ENCODE measurements around the gene RIMS1.

RIMS1 gene, protein sequence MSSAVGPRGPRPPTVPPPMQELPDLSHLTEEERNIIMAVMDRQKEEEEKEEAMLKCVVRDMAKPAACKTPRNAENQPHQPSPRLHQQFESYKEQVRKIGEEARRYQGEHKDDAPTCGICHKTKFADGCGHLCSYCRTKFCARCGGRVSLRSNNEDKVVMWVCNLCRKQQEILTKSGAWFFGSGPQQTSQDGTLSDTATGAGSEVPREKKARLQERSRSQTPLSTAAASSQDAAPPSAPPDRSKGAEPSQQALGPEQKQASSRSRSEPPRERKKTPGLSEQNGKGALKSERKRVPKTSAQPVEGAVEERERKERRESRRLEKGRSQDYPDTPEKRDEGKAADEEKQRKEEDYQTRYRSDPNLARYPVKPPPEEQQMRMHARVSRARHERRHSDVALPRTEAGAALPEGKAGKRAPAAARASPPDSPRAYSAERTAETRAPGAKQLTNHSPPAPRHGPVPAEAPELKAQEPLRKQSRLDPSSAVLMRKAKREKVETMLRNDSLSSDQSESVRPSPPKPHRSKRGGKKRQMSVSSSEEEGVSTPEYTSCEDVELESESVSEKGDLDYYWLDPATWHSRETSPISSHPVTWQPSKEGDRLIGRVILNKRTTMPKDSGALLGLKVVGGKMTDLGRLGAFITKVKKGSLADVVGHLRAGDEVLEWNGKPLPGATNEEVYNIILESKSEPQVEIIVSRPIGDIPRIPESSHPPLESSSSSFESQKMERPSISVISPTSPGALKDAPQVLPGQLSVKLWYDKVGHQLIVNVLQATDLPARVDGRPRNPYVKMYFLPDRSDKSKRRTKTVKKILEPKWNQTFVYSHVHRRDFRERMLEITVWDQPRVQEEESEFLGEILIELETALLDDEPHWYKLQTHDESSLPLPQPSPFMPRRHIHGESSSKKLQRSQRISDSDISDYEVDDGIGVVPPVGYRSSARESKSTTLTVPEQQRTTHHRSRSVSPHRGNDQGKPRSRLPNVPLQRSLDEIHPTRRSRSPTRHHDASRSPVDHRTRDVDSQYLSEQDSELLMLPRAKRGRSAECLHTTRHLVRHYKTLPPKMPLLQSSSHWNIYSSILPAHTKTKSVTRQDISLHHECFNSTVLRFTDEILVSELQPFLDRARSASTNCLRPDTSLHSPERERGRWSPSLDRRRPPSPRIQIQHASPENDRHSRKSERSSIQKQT (N-terminal part only)

GRCh38 chr6:71886184-71887005 is at the start of gene RIMS1:
RIMS1 (plus strand) TSS chr6:71886550; CDS start chr6:71887024, 474 bp downstream.
- H3K4me3 ChIP-seq (ENCODE audit: low read length) = no peak within 1 kb of the TSS

GRCh38 chr6:71851214-71851613 is 35.1 kb upstream of the RIMS1 start:
- no peak overlapping the region for H3K4me3 ChIP-seq (ENCODE audit: low read length)
- no peak for TF ChIP-seq ZNF274 (IDR thresholded peaks at IDR 0.05; ENCODE audit: low read depth, low read length)

More at GRCh38 chr6:71886184-71887005, at the start of gene RIMS1:
- no peak for TF ChIP-seq ZNF274 (IDR thresholded peaks at IDR 0.05; ENCODE audit: low read depth, low read length)

GRCh38 chr6:71852948-71853347 is 33.4 kb upstream of the RIMS1 start:
- no peak overlapping the region for H3K4me3 ChIP-seq (ENCODE audit: low read length)
- TF ChIP-seq ZNF274 (IDR thresholded peaks at IDR 0.05; ENCODE audit: low read depth, low read length) = no peak

GRCh38 chr6:71855406-71855805 is 30.9 kb upstream of the RIMS1 start:
- H3K4me3 ChIP-seq (ENCODE audit: low read length) = no peak overlapping the region
- TF ChIP-seq ZNF274 (IDR thresholded peaks at IDR 0.05; ENCODE audit: low read depth, low read length) = no peak

- no peak for TF ChIP-seq ZNF274 (IDR thresholded peaks at IDR 0.05; ENCODE audit: low read depth, low read length)
- H3K4me3 ChIP-seq (ENCODE audit: low read length) = no peak overlapping the region
Observed at GRCh38 chr6:71879016-71879415, 7.3 kb upstream of the RIMS1 start.

DNA sequence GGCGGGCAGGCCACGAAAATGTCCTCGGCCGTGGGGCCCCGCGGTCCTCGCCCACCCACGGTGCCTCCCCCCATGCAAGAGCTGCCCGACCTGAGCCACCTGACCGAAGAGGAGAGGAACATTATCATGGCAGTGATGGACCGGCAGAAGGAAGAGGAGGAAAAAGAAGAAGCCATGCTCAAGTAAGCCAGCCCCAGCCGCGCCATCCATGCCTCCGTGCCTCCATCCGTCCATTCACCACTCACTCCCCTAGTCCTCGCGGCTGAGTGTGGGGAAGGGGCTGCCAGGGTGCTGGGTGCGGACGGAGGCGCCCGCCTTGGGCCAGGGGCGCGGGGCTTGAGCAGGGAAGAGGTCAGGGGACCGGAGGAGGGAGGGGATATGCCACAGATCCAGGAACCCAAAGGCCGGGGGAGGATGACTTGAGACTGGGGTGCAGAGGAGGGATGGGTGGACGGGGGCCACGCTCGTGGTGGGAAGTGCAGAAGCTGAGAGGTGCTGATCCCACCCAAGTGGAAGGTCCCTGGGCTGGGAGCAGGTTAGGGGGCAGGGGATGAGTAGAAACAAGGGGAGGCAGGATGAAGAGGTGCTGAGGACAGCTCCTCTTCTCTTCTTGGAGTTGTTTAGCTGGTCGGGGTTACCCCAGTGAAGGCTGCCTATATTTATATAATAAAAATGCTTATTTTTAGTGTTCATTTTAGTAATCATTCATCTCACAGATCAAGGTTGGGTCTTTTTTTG is 825 bp downstream of the RIMS1 start:
- TF ChIP-seq ZNF274 (IDR thresholded peaks at IDR 0.05; ENCODE audit: low read depth, low read length) = no peak
- H3K4me3 ChIP-seq (ENCODE audit: low read length) = no peak overlapping the region

GRCh38 chr6:71887744-71888230 is 1.4 kb downstream of the RIMS1 start:
- H3K4me3 ChIP-seq (ENCODE audit: low read length) = no peak overlapping the region
- no peak for TF ChIP-seq ZNF274 (IDR thresholded peaks at IDR 0.05; ENCODE audit: low read depth, low read length)

- H3K4me3 ChIP-seq (ENCODE audit: low read length) = no peak overlapping the region
- TF ChIP-seq ZNF274 (IDR thresholded peaks at IDR 0.05; ENCODE audit: low read depth, low read length) = no peak
Observed at GRCh38 chr6:71888756-71889340, 2.5 kb downstream of the RIMS1 start.

GRCh38 chr6:71889366-71889765 is 3.0 kb downstream of the RIMS1 start:
- no peak for TF ChIP-seq ZNF274 (IDR thresholded peaks at IDR 0.05; ENCODE audit: low read depth, low read length)
- H3K4me3 ChIP-seq (ENCODE audit: low read length) = no peak overlapping the region

GRCh38 chr6:71892641-71893040 is 6.3 kb downstream of the RIMS1 start:
- no peak overlapping the region for H3K4me3 ChIP-seq (ENCODE audit: low read length)
- no peak for TF ChIP-seq ZNF274 (IDR thresholded peaks at IDR 0.05; ENCODE audit: low read depth, low read length)

- no peak for TF ChIP-seq ZNF274 (IDR thresholded peaks at IDR 0.05; ENCODE audit: low read depth, low read length)
- no peak overlapping the region for H3K4me3 ChIP-seq (ENCODE audit: low read length)
Observed at GRCh38 chr6:71900642-71901041, 14.3 kb downstream of the RIMS1 start.

DNA sequence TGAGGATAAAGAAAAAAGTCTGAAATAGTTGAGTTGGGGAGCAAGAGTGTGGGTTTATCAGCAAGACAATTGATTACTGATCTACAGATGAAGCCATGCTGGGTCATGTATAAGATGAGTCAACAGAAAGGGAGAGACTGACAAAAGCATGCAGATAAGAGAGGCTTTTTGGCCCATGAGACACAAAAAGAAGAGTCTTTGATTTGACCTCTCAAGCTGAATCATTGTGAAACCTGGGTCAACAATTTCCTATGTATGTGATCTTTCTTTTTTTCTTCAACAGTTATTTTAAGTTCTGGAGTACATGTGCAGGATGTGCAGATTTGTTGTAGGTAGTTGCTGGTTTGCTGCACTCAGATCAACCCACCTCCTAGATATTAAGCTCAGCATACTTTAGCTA is 15.9 kb downstream of the RIMS1 start:
- no peak overlapping the region for H3K4me3 ChIP-seq (ENCODE audit: low read length)
- no peak for TF ChIP-seq ZNF274 (IDR thresholded peaks at IDR 0.05; ENCODE audit: low read depth, low read length)

Measured in GM08714 (cell line).